ENCODE measurements around the gene RPL31.
"Not testable (repeated sequence)": the region's sequence is repeated elsewhere in the genome, so short reads cannot be mapped to it uniquely, and the experiment has no call there.

GRCh38 chr2:101050886-101051285, 48.8 kb downstream of the RPL31 start:
- TF ChIP-seq CTCF, POLR2A (IDR thresholded peaks at IDR 0.05): not testable (repeated sequence)

Data from adrenal gland (tissue), 5 donors.